ENCODE measurements around the gene MYBPC2. TPM values are rescaled to one million over a fixed set of nuclear protein-coding genes. Genes with fewer than 3 reads are reported as not detected.

The MYBPC2 gene
- total and polyA plus RNA-seq, 2 donors (not counting 3 experiments of a cell fraction or from before 2014, with no cell fraction given): 0.03 TPM; not detected in 1

DNA sequence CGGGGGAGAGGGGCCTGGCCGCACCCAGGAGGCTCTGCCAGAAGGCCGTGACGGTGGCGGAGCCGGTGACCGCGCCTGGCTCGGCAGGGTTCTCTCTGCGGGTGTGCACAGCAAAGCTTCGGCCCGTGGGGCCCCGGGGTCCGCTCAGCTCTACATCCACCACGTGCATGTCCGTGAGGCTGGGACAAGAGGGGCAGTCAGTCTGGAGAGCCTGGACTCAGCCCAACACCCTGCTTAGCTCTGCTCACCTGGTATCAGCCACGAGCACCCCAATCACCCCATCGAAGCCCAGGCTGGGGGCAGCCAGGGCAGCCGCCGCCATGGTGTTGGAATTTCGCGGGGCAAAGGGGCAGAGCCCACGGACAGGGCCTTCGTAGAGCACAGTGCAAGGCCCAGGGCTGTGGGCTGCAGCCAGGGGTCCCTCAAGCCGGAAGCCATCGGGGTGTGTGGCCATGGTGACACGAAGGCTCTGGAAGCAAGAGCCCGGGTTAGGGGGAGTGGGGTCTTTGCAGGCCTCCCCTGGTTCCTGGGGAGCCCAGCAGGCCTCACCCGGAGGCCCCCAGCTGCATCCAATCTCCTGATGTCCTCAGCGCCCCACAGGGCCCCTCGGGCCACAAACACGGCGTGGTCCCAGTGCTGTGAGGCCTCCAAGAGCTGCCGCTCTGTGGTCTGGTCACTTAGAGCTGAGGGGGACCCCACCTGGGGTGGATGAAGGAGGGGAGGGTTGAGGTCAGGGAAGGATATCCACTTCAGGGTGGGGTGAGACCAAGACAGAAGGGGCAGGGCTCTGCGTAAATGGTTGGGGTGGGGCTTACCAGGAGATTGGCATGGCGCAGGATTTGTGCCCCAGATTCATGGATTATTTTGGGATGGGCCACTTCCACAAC lies 79.7 kb downstream of the MYBPC2 start:
- Histone ChIP-seq H3K9me1 (replicated peaks; ENCODE audit: control insufficient read depth, extremely low read depth, insufficient read depth, low read length) (no peaks in the 10 kb centered on the region), H3K27me3 (ENCODE audit: control insufficient read depth in 2 of 2, insufficient read depth in 2 of 2, low read length in 2 of 2) (no peaks in the 10 kb centered on the region), H3K4me1 (ENCODE audit: control insufficient read depth, extremely low read depth, insufficient read depth, low read length) (peaks cover 7% of the 10 kb centered on the region), H2AFZ (ENCODE audit: low read depth, low read length) (no peak overlapping the region), H3K9me3 (replicated peaks; ENCODE audit: control insufficient read depth, insufficient read depth, low read length) (no peaks in the 10 kb centered on the region), H3K36me3 (ENCODE audit: control insufficient read depth in 2 of 2, extremely low read depth in 1 of 2, insufficient read depth in 2 of 2, low read length in 2 of 2) (no peaks in the 10 kb centered on the region), H3K27ac (ENCODE audit: insufficient read depth, low read depth, low read length) (no peak overlapping the region), H3K4me2 (ENCODE audit: insufficient read depth, low read length) (no peak overlapping the region), H3K79me2 (ENCODE audit: control insufficient read depth, insufficient read depth, low read length) (no peaks in the 10 kb centered on the region), H4K20me1 (replicated peaks; ENCODE audit: control insufficient read depth, extremely low read depth, insufficient read depth, low read length) (no peaks in the 10 kb centered on the region), H3K4me3 (replicated peaks in 1 of 3; ENCODE audit: insufficient read depth in 1 of 3, low read depth in 1 of 3, low read length in 3 of 3) (no peak overlapping the region), H3K9ac (replicated peaks; ENCODE audit: extremely low read depth, insufficient read depth, low read length) (no peak overlapping the region)
- TF ChIP-seq FOS (IDR thresholded peaks at IDR 0.05; ENCODE audit: borderline replicate concordance, insufficient read depth, low read length) (no peak), POLR2AphosphoS5 (IDR thresholded peaks at IDR 0.05; ENCODE audit: insufficient read depth, low read depth, low read length) (no peak), POLR2A (IDR thresholded peaks at IDR 0.05; ENCODE audit: low read depth, low read length) (no peak), GATA2 (IDR thresholded peaks at IDR 0.05; ENCODE audit: insufficient read depth, insufficient read length, low read depth, low read length) (no peak)
- TF ChIP-seq, protein P1, sequence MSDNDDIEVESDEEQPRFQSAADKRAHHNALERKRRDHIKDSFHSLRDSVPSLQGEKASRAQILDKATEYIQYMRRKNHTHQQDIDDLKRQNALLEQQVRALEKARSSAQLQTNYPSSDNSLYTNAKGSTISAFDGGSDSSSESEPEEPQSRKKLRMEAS (IDR thresholded peaks at IDR 0.05; ENCODE audit: insufficient read depth, insufficient read length): no peak
- TF ChIP-seq, protein P2, sequence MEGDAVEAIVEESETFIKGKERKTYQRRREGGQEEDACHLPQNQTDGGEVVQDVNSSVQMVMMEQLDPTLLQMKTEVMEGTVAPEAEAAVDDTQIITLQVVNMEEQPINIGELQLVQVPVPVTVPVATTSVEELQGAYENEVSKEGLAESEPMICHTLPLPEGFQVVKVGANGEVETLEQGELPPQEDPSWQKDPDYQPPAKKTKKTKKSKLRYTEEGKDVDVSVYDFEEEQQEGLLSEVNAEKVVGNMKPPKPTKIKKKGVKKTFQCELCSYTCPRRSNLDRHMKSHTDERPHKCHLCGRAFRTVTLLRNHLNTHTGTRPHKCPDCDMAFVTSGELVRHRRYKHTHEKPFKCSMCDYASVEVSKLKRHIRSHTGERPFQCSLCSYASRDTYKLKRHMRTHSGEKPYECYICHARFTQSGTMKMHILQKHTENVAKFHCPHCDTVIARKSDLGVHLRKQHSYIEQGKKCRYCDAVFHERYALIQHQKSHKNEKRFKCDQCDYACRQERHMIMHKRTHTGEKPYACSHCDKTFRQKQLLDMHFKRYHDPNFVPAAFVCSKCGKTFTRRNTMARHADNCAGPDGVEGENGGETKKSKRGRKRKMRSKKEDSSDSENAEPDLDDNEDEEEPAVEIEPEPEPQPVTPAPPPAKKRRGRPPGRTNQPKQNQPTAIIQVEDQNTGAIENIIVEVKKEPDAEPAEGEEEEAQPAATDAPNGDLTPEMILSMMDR (IDR thresholded peaks at IDR 0.05; ENCODE audit: extremely low read depth in 1 of 2, insufficient read depth in 1 of 2, low read depth in 1 of 2, low read length in 2 of 2): no peak
- POLR2A ChIA-PET: no interaction called here
- no TSS peak for BruUV-seq (replicated peaks)
- dilution Hi-C loops (cut with MboI; ENCODE audit: extremely low pct_ligation_motif_present, low sequenced_read_pairs): no loop called here
- FAIRE-seq (no peak), DNase-seq (ENCODE audit: low read depth, low spot score) (no peak)
- intact Hi-C loops (cut with micrococcal nuclease): no loop called here
- CTCF ChIA-PET: interaction anchor here (1.7 kb wide), 2 partner anchors 25 to 144 kb away, joined by 6 to 10 read pairs; no protein-coding TSS in a partner anchor
